Astrocyte (in vitro differentiated cells and primary cell): ENCODE results near the gene CCNK. TPM values are rescaled to one million over a fixed set of nuclear protein-coding genes. Genes with fewer than 3 reads are reported as not detected.

Experiments used
- DNase-seq: peaks from one replicate; pipeline ENCODE4 v3.0.0-alpha.2; 2010; ENCODE audit warnings: low read depth
- FAIRE-seq: peaks from 2 replicates; lab custom pipeline; 2011; peaks lifted over from hg19 to GRCh38; lab: Jason Lieb, UNC
- H2AFZ ChIP-seq: 2 replicates; pipeline ENCODE4 v1.6.0; 2012; ENCODE audit warnings: low read depth, low read length, inconsistent platforms
- H3K27ac ChIP-seq: 2 replicates; pipeline ENCODE4 v1.5.1; 2011; ENCODE audit warnings: low read depth, low read length, inconsistent platforms
- H3K27me3 ChIP-seq: 2 replicates; pipeline ENCODE4 v1.6.0; 2011; ENCODE audit warnings: low read length, inconsistent platforms; ENCODE audit not compliant: insufficient read depth
- H3K36me3 ChIP-seq: 2 replicates; pipeline ENCODE4 v1.5.1; 2011; ENCODE audit warnings: low read length, inconsistent platforms; ENCODE audit not compliant: insufficient read depth
- H3K4me1 ChIP-seq: 2 replicates; pipeline ENCODE4 v1.5.1; 2011; ENCODE audit warnings: low read length, inconsistent platforms; ENCODE audit not compliant: insufficient read depth
- H3K4me2 ChIP-seq: 2 replicates; pipeline ENCODE4 v1.6.0; 2012; ENCODE audit warnings: low read length, inconsistent platforms
- H3K4me3 ChIP-seq: 2 replicates; pipeline ENCODE4 v1.5.1; 2011; ENCODE audit warnings: low read depth, mild to moderate bottlenecking, low read length, inconsistent platforms; ENCODE audit not compliant: insufficient read depth
- H3K79me2 ChIP-seq: 2 replicates; pipeline ENCODE4 v1.6.0; 2012; ENCODE audit warnings: mild to moderate bottlenecking, low read length, inconsistent platforms; ENCODE audit not compliant: insufficient read depth
- H3K9ac ChIP-seq: 2 replicates; pipeline ENCODE4 v1.6.0; 2012; ENCODE audit warnings: mild to moderate bottlenecking, low read length, inconsistent platforms
- H3K9me3 ChIP-seq: 2 replicates; pipeline ENCODE4 v1.5.1; 2012; ENCODE audit warnings: low read depth, mild to moderate bottlenecking, low read length, inconsistent platforms; ENCODE audit not compliant: insufficient read depth
- H4K20me1 ChIP-seq: 2 replicates; pipeline ENCODE4 v1.6.0; 2012; ENCODE audit warnings: low read length, inconsistent platforms; ENCODE audit not compliant: insufficient read depth
- H3K27ac Mint-ChIP-seq: one replicate; pipeline ENCODE4 v1.8.0; 2021; ENCODE audit warnings: mild to moderate bottlenecking, mixed read lengths; ENCODE audit not compliant: unreplicated experiment
- H3K27me3 Mint-ChIP-seq: one replicate; pipeline ENCODE4 v1.8.0; 2021; ENCODE audit warnings: low read depth, mixed read lengths; ENCODE audit not compliant: unreplicated experiment
- H3K36me3 Mint-ChIP-seq: one replicate; pipeline ENCODE4 v1.8.0; 2021; ENCODE audit warnings: low read depth, mixed read lengths; ENCODE audit not compliant: unreplicated experiment
- H3K4me1 Mint-ChIP-seq: one replicate; pipeline ENCODE4 v1.8.0; 2021; ENCODE audit warnings: low read depth, mixed read lengths; ENCODE audit not compliant: unreplicated experiment
- H3K4me3 Mint-ChIP-seq: one replicate; pipeline ENCODE4 v1.8.0; 2021; ENCODE audit warnings: mild to moderate bottlenecking, moderate library complexity, mixed read lengths; ENCODE audit not compliant: unreplicated experiment
- H3K9me3 Mint-ChIP-seq: one replicate; pipeline ENCODE4 v1.8.0; 2021; ENCODE audit warnings: mild to moderate bottlenecking, mixed read lengths; ENCODE audit not compliant: unreplicated experiment
- EZH2 ChIP-seq: IDR thresholded peaks from 2 replicates; pipeline ENCODE4 v1.6.1; 2012; ENCODE audit warnings: mild to moderate bottlenecking, low read length, inconsistent platforms; ENCODE audit not compliant: insufficient read depth
- total RNA-seq: library from RNA; stranded (reverse); gene quantifications from 2 replicates; pipeline ENCODE4 v1.2.1, GENCODE V29; 2021
- TF ChIP-seq, protein P1 (sequence below): IDR thresholded peaks from 2 replicates; pipeline ENCODE4 v1.5.1; 2011; ENCODE audit warnings: low read depth, mild to moderate bottlenecking, inconsistent platforms, low read length, moderate library complexity; ENCODE audit not compliant: insufficient read depth

CCNK gene
- total RNA-seq, 1 donor from 2014 or later, result 121 TPM

DNA sequence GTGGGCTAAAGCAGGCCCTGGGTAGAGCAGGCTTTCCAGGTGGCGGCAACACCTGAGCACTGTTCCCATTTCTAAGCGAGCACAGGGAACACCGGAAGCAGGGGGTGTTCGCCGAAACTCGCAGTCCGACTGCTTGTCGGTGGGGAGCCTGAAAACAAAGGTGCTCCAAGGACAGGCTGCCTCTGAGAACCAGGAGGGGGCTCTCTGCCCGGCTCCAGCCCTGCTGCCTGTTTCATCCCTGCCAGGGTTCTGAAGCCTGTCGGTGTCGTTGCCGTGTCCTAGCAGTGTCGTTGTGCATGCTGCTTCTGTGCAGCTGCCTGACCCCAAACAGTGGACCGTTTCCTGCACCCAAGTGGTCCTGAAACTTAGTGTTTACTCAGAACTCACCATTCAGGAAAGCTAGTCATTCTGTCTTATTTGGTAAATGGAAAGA lies 21.8 kb downstream of the CCNK start:
- no peaks in the 10 kb centered on the region for H3K4me1 Mint-ChIP-seq
- Histone ChIP-seq H3K27me3 (no peaks in the 10 kb centered on the region), H3K36me3 (peaks cover 61% of the 10 kb centered on the region), H2AFZ (no peak overlapping the region), H3K9ac (no peak overlapping the region), H3K4me2 (no peak overlapping the region), H3K27ac (no peak overlapping the region), H3K4me3 (no peak overlapping the region), H3K4me1 (no peaks in the 10 kb centered on the region), H3K79me2 (peaks cover 4% of the 10 kb centered on the region), H4K20me1 (peaks cover 52% of the 10 kb centered on the region), H3K9me3 (no peaks in the 10 kb centered on the region)
- H3K9me3 Mint-ChIP-seq, result no peaks in the 10 kb centered on the region
- FAIRE-seq (no peak), DNase-seq (no peak)
- H3K4me3 Mint-ChIP-seq, result no peak overlapping the region
- TF ChIP-seq EZH2, result no peak
- TF ChIP-seq, protein P1, sequence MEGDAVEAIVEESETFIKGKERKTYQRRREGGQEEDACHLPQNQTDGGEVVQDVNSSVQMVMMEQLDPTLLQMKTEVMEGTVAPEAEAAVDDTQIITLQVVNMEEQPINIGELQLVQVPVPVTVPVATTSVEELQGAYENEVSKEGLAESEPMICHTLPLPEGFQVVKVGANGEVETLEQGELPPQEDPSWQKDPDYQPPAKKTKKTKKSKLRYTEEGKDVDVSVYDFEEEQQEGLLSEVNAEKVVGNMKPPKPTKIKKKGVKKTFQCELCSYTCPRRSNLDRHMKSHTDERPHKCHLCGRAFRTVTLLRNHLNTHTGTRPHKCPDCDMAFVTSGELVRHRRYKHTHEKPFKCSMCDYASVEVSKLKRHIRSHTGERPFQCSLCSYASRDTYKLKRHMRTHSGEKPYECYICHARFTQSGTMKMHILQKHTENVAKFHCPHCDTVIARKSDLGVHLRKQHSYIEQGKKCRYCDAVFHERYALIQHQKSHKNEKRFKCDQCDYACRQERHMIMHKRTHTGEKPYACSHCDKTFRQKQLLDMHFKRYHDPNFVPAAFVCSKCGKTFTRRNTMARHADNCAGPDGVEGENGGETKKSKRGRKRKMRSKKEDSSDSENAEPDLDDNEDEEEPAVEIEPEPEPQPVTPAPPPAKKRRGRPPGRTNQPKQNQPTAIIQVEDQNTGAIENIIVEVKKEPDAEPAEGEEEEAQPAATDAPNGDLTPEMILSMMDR, result no peak
- peaks cover 30% of the 10 kb centered on the region for H3K36me3 Mint-ChIP-seq
- no peak overlapping the region for H3K27ac Mint-ChIP-seq
- no peaks in the 10 kb centered on the region for H3K27me3 Mint-ChIP-seq

DNA sequence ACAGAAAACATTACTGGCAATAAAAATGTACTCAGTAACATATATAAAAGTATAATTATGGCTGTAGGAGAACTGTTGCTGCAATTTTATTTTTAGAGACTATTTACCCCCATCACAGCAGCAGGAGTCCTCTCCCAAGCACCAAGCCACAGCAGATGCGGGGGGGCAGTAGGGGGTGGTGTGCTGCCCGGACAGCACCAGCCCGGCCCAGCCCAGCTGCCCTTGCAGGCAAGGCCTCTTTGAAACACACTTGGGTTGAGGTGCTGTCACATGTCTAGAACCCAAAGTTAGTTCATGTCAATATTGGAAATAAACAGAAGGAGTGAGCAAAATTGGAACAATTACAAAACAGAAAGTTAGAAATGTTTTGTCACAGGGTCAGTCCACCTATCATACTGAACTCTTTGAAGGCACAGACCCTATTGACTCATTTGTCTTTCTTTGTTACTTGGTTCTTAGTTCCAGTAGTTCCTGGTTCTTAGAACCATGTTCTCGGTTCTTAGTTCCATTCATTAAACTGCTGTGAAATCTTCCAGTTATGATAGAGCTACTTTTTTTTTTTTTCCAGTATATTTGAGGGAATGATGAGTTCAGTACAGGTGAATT lies 22.7 kb downstream of the CCNK start:
- no peaks in the 10 kb centered on the region for H3K4me1 Mint-ChIP-seq
- peaks cover 29% of the 10 kb centered on the region for H3K36me3 Mint-ChIP-seq
- Histone ChIP-seq H3K27ac (no peak overlapping the region), H3K36me3 (peaks cover 66% of the 10 kb centered on the region), H2AFZ (no peak overlapping the region), H3K4me1 (no peaks in the 10 kb centered on the region), H3K27me3 (no peaks in the 10 kb centered on the region), H3K4me3 (no peak overlapping the region), H3K79me2 (no peaks in the 10 kb centered on the region), H3K9me3 (no peaks in the 10 kb centered on the region), H4K20me1 (peaks cover 50% of the 10 kb centered on the region), H3K9ac (no peak overlapping the region), H3K4me2 (no peak overlapping the region)
- DNase-seq (no peak), FAIRE-seq (no peak)
- no peak overlapping the region for H3K27ac Mint-ChIP-seq
- H3K27me3 Mint-ChIP-seq, result no peaks in the 10 kb centered on the region
- no peaks in the 10 kb centered on the region for H3K9me3 Mint-ChIP-seq
- H3K4me3 Mint-ChIP-seq, result no peak overlapping the region
- TF ChIP-seq, protein P1, result no peak
- TF ChIP-seq EZH2, result no peak

DNA sequence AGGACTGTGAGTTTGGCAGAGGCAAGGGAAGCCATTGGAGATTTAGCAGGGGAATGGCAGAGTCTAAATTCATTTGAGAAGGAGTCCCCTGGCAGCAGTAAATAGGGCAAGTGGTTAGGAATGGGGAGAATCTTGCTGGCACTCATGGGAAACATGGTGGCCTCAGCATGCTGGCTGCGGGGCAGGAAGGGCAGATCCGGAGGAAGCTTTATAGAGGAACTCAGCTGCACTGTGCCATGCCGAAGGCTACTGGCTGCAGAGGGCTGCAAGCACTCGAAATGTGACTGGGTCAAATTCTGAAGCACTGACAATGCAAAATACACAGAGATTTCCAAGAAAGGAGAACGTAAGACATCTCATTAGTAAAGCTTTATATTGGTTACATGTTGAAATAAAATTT lies 23.9 kb downstream of the CCNK start:
- Mint-ChIP-seq H3K9me3 (no peaks in the 10 kb centered on the region), H3K27ac (no peak overlapping the region), H3K4me3 (no peak overlapping the region), H3K27me3 (no peaks in the 10 kb centered on the region), H3K36me3 (peaks cover 34% of the 10 kb centered on the region), H3K4me1 (no peaks in the 10 kb centered on the region)
- Histone ChIP-seq H3K4me3 (no peak overlapping the region), H3K27ac (no peak overlapping the region), H2AFZ (no peak overlapping the region), H3K4me1 (no peaks in the 10 kb centered on the region), H4K20me1 (peaks cover 50% of the 10 kb centered on the region), H3K79me2 (no peaks in the 10 kb centered on the region), H3K9me3 (no peaks in the 10 kb centered on the region), H3K4me2 (no peak overlapping the region), H3K9ac (no peak overlapping the region), H3K27me3 (no peaks in the 10 kb centered on the region), H3K36me3 (peaks cover 62% of the 10 kb centered on the region)
- DNase-seq (no peak), FAIRE-seq (no peak)
- no peak for TF ChIP-seq EZH2
- TF ChIP-seq, protein P1, result no peak
